ENCODE measurements around the gene SPTBN1. TPM values are rescaled to one million over a fixed set of nuclear protein-coding genes. Genes with fewer than 3 reads are reported as not detected.
"Not testable (repeated sequence)": the region's sequence is repeated elsewhere in the genome, so short reads cannot be mapped to it uniquely, and the experiment has no call there.

Gene SPTBN1
- total RNA-seq, 1 donor from 2014 or later: 251 TPM

GRCh38 chr2:54509043-54509442 lies 52.9 kb downstream of the SPTBN1 start:
- not testable (repeated sequence) for H3K27ac ChIP-seq (ENCODE audit: low read depth, low read length); H3K9me3 ChIP-seq (ENCODE audit: control insufficient read depth in 3 of 3, low read length in 3 of 3); H3K36me3 ChIP-seq (ENCODE audit: control insufficient read depth in 3 of 3, insufficient read depth in 3 of 3, low read length in 3 of 3); H3K9ac ChIP-seq (ENCODE audit: low read depth in 1 of 3, low read length in 3 of 3); H3K27me3 ChIP-seq (ENCODE audit: control insufficient read depth in 3 of 3, insufficient read depth in 3 of 3, low read length in 3 of 3); H3K4me3 ChIP-seq (ENCODE audit: low read length in 3 of 3)
- peaks cover 8 to 16% (median 15%) of the 10 kb centered on the region in 3 donors for H3K4me1 ChIP-seq (ENCODE audit: control insufficient read depth in 3 of 3, insufficient read depth in 3 of 3, low read length in 3 of 3)

GRCh38 chr2:54510916-54511315 lies 54.8 kb downstream of the SPTBN1 start:
- peaks cover 7 to 16% (median 15%) of the 10 kb centered on the region in 3 donors for H3K4me1 ChIP-seq (ENCODE audit: control insufficient read depth in 3 of 3, insufficient read depth in 3 of 3, low read length in 3 of 3)
- H3K27me3 ChIP-seq (ENCODE audit: control insufficient read depth in 3 of 3, insufficient read depth in 3 of 3, low read length in 3 of 3): no peaks in the 10 kb centered on the region
- H3K4me3 ChIP-seq (ENCODE audit: low read length in 3 of 3): no peak overlapping the region
- no peak overlapping the region for H3K9ac ChIP-seq (ENCODE audit: low read depth in 1 of 3, low read length in 3 of 3)
- H3K9me3 ChIP-seq (ENCODE audit: control insufficient read depth in 3 of 3, low read length in 3 of 3): no peaks in the 10 kb centered on the region
- no peaks in the 10 kb centered on the region for H3K36me3 ChIP-seq (ENCODE audit: control insufficient read depth in 3 of 3, insufficient read depth in 3 of 3, low read length in 3 of 3)
- no peak overlapping the region for H3K27ac ChIP-seq (ENCODE audit: low read depth, low read length)

- Histone ChIP-seq H3K9me3 (ENCODE audit: control insufficient read depth in 3 of 3, low read length in 3 of 3) (no peaks in the 10 kb centered on the region), H3K27me3 (ENCODE audit: control insufficient read depth in 3 of 3, insufficient read depth in 3 of 3, low read length in 3 of 3) (no peaks in the 10 kb centered on the region), H3K4me3 (ENCODE audit: low read length in 3 of 3) (no peak overlapping the region), H3K36me3 (ENCODE audit: control insufficient read depth in 3 of 3, insufficient read depth in 3 of 3, low read length in 3 of 3) (no peaks in the 10 kb centered on the region), H3K4me1 (ENCODE audit: control insufficient read depth in 3 of 3, insufficient read depth in 3 of 3, low read length in 3 of 3) (peaks cover 7 to 16% (median 15%) of the 10 kb centered on the region in 3 donors), H3K27ac (ENCODE audit: low read depth, low read length) (no peak overlapping the region), H3K9ac (ENCODE audit: low read depth in 1 of 3, low read length in 3 of 3) (no peak overlapping the region)
These were observed 56.1 kb downstream of the SPTBN1 start for GRCh38 chr2:54512183-54512582.

- Histone ChIP-seq H3K27ac (ENCODE audit: low read depth, low read length) (no peak overlapping the region), H3K4me1 (ENCODE audit: control insufficient read depth in 3 of 3, insufficient read depth in 3 of 3, low read length in 3 of 3) (peaks cover 7 to 16% (median 15%) of the 10 kb centered on the region in 3 donors)
These were observed 56.7 kb downstream of the SPTBN1 start for GRCh38 chr2:54512663-54513362.

GRCh38 chr2:54513363-54513715 lies 57.2 kb downstream of the SPTBN1 start:
- H3K4me3 ChIP-seq (ENCODE audit: low read length in 3 of 3): no peak overlapping the region
- no peak overlapping the region for H3K9ac ChIP-seq (ENCODE audit: low read depth in 1 of 3, low read length in 3 of 3)
- H3K9me3 ChIP-seq (ENCODE audit: control insufficient read depth in 3 of 3, low read length in 3 of 3): no peaks in the 10 kb centered on the region
- H3K27ac ChIP-seq (ENCODE audit: low read depth, low read length): no peak overlapping the region
- H3K4me1 ChIP-seq (ENCODE audit: control insufficient read depth in 3 of 3, insufficient read depth in 3 of 3, low read length in 3 of 3): peaks cover 7 to 16% (median 15%) of the 10 kb centered on the region in 3 donors
- H3K36me3 ChIP-seq (ENCODE audit: control insufficient read depth in 3 of 3, insufficient read depth in 3 of 3, low read length in 3 of 3): no peaks in the 10 kb centered on the region
- H3K27me3 ChIP-seq (ENCODE audit: control insufficient read depth in 3 of 3, insufficient read depth in 3 of 3, low read length in 3 of 3): no peaks in the 10 kb centered on the region

More at GRCh38 chr2:54512663-54513362, 56.7 kb downstream of the SPTBN1 start:
- H3K36me3 ChIP-seq (ENCODE audit: control insufficient read depth in 3 of 3, insufficient read depth in 3 of 3, low read length in 3 of 3): no peaks in the 10 kb centered on the region
- no peaks in the 10 kb centered on the region for H3K27me3 ChIP-seq (ENCODE audit: control insufficient read depth in 3 of 3, insufficient read depth in 3 of 3, low read length in 3 of 3)
- H3K9me3 ChIP-seq (ENCODE audit: control insufficient read depth in 3 of 3, low read length in 3 of 3): no peaks in the 10 kb centered on the region
- H3K4me3 ChIP-seq (ENCODE audit: low read length in 3 of 3): no peak overlapping the region
- no peak overlapping the region for H3K9ac ChIP-seq (ENCODE audit: low read depth in 1 of 3, low read length in 3 of 3)

GRCh38 chr2:54514822-54515569 lies 58.9 kb downstream of the SPTBN1 start:
- no peak overlapping the region for H3K4me3 ChIP-seq (ENCODE audit: low read length in 3 of 3)
- H3K4me1 ChIP-seq (ENCODE audit: control insufficient read depth in 3 of 3, insufficient read depth in 3 of 3, low read length in 3 of 3): peaks cover 4 to 17% (median 16%) of the 10 kb centered on the region in 3 donors
- no peak overlapping the region for H3K27ac ChIP-seq (ENCODE audit: low read depth, low read length)
- no peaks in the 10 kb centered on the region for H3K27me3 ChIP-seq (ENCODE audit: control insufficient read depth in 3 of 3, insufficient read depth in 3 of 3, low read length in 3 of 3)
- H3K9ac ChIP-seq (ENCODE audit: low read depth in 1 of 3, low read length in 3 of 3): no peak overlapping the region
- H3K9me3 ChIP-seq (ENCODE audit: control insufficient read depth in 3 of 3, low read length in 3 of 3): no peaks in the 10 kb centered on the region
- no peaks in the 10 kb centered on the region for H3K36me3 ChIP-seq (ENCODE audit: control insufficient read depth in 3 of 3, insufficient read depth in 3 of 3, low read length in 3 of 3)

GRCh38 chr2:54516842-54517241 lies 60.7 kb downstream of the SPTBN1 start:
- Histone ChIP-seq H3K4me1 (ENCODE audit: control insufficient read depth in 3 of 3, insufficient read depth in 3 of 3, low read length in 3 of 3) (peaks cover 4 to 13% (median 8%) of the 10 kb centered on the region in 3 donors), H3K27ac (ENCODE audit: low read depth, low read length) (no peak overlapping the region), H3K4me3 (ENCODE audit: low read length in 3 of 3) (no peak overlapping the region)

GRCh38 chr2:54518016-54518415 lies 61.9 kb downstream of the SPTBN1 start:
- not testable (repeated sequence) for H3K27me3 ChIP-seq (ENCODE audit: control insufficient read depth in 3 of 3, insufficient read depth in 3 of 3, low read length in 3 of 3); H3K27ac ChIP-seq (ENCODE audit: low read depth, low read length); H3K4me1 ChIP-seq (ENCODE audit: control insufficient read depth in 3 of 3, insufficient read depth in 3 of 3, low read length in 3 of 3); H3K9me3 ChIP-seq (ENCODE audit: control insufficient read depth in 3 of 3, low read length in 3 of 3); H3K4me3 ChIP-seq (ENCODE audit: low read length in 3 of 3); H3K9ac ChIP-seq (ENCODE audit: low read depth in 1 of 3, low read length in 3 of 3); H3K36me3 ChIP-seq (ENCODE audit: control insufficient read depth in 3 of 3, insufficient read depth in 3 of 3, low read length in 3 of 3)

More at GRCh38 chr2:54516842-54517241, 60.7 kb downstream of the SPTBN1 start:
- Histone ChIP-seq H3K27me3 (ENCODE audit: control insufficient read depth in 3 of 3, insufficient read depth in 3 of 3, low read length in 3 of 3) (no peaks in the 10 kb centered on the region), H3K9ac (ENCODE audit: low read depth in 1 of 3, low read length in 3 of 3) (no peak overlapping the region), H3K36me3 (ENCODE audit: control insufficient read depth in 3 of 3, insufficient read depth in 3 of 3, low read length in 3 of 3) (peaks cover 0 to 3% (median 0%) of the 10 kb centered on the region in 3 donors), H3K9me3 (ENCODE audit: control insufficient read depth in 3 of 3, low read length in 3 of 3) (no peaks in the 10 kb centered on the region)

GRCh38 chr2:54518430-54518829 lies 62.3 kb downstream of the SPTBN1 start:
- H3K27ac ChIP-seq (ENCODE audit: low read depth, low read length): no peak overlapping the region
- no peaks in the 10 kb centered on the region for H3K9me3 ChIP-seq (ENCODE audit: control insufficient read depth in 3 of 3, low read length in 3 of 3)
- H3K4me1 ChIP-seq (ENCODE audit: control insufficient read depth in 3 of 3, insufficient read depth in 3 of 3, low read length in 3 of 3): peaks cover 2 to 5% (median 4%) of the 10 kb centered on the region in 3 donors
- no peak overlapping the region for H3K9ac ChIP-seq (ENCODE audit: low read depth in 1 of 3, low read length in 3 of 3)
- H3K27me3 ChIP-seq (ENCODE audit: control insufficient read depth in 3 of 3, insufficient read depth in 3 of 3, low read length in 3 of 3): no peaks in the 10 kb centered on the region
- peaks cover 0 to 3% (median 0%) of the 10 kb centered on the region in 3 donors for H3K36me3 ChIP-seq (ENCODE audit: control insufficient read depth in 3 of 3, insufficient read depth in 3 of 3, low read length in 3 of 3)
- no peak overlapping the region for H3K4me3 ChIP-seq (ENCODE audit: low read length in 3 of 3)

GRCh38 chr2:54519841-54520459 lies 63.8 kb downstream of the SPTBN1 start:
- H3K36me3 ChIP-seq (ENCODE audit: control insufficient read depth in 3 of 3, insufficient read depth in 3 of 3, low read length in 3 of 3): peaks cover 0 to 3% (median 0%) of the 10 kb centered on the region in 3 donors
- H3K9me3 ChIP-seq (ENCODE audit: control insufficient read depth in 3 of 3, low read length in 3 of 3): no peaks in the 10 kb centered on the region
- no peaks in the 10 kb centered on the region for H3K27me3 ChIP-seq (ENCODE audit: control insufficient read depth in 3 of 3, insufficient read depth in 3 of 3, low read length in 3 of 3)
- no peak overlapping the region for H3K4me3 ChIP-seq (ENCODE audit: low read length in 3 of 3)
- H3K27ac ChIP-seq (ENCODE audit: low read depth, low read length): no peak overlapping the region
- H3K4me1 ChIP-seq (ENCODE audit: control insufficient read depth in 3 of 3, insufficient read depth in 3 of 3, low read length in 3 of 3): peaks cover 10 to 16% (median 12%) of the 10 kb centered on the region in 3 donors
- H3K9ac ChIP-seq (ENCODE audit: low read depth in 1 of 3, low read length in 3 of 3): no peak overlapping the region

Measured in skeletal muscle tissue (tissue), 4 donors.